ENCODE results near the gene OPTN. TPM values are rescaled to one million over a fixed set of nuclear protein-coding genes. Genes with fewer than 3 reads are reported as not detected.

OPTN gene
- total RNA-seq, 1 experiment from 2014 or later: 13.5 TPM

DNA sequence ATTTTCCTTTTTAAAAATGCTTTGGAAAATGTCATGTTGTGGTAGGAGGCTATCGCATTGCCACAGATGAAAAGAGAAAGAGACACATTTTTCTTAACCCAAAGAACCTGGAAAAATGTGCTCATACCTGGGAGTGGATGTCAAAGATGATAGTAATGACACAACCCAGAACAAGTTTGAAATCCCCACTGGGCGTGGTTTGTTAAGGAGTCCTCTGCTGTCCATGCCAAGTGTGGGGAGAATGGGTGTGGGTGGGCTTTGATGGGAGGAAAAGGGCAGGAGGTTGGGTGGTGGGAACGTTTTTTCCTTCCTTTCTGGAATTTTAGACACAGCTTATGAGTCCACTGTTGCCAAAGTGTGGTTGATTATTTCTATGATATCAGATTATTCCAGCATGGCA lies 10.9 kb downstream of the OPTN start:
- no peaks in the 10 kb centered on the region for H3K36me3 ChIP-seq (ENCODE audit: insufficient read depth, low read length, poor library complexity, severe bottlenecking)
- ChIA-PET POLR2A (ENCODE audit: low non-redundant PET) (no interaction called here), CTCF (no interaction called here)
- no peaks in the 10 kb centered on the region for H3K27me3 ChIP-seq (replicated peaks; ENCODE audit: insufficient read depth, low read depth, low read length, poor library complexity)
- H3K9me3 ChIP-seq (ENCODE audit: low read depth, low read length, poor library complexity, severe bottlenecking): no peaks in the 10 kb centered on the region
- no peak overlapping the region for H3K4me3 ChIP-seq (ENCODE audit: low read depth, low read length, poor library complexity, severe bottlenecking)
- no peak for TF ChIP-seq EZH2 (IDR thresholded peaks at IDR 0.05; ENCODE audit: borderline replicate concordance, low read depth, low read length, poor library complexity, severe bottlenecking)
- TF ChIP-seq, protein P1, sequence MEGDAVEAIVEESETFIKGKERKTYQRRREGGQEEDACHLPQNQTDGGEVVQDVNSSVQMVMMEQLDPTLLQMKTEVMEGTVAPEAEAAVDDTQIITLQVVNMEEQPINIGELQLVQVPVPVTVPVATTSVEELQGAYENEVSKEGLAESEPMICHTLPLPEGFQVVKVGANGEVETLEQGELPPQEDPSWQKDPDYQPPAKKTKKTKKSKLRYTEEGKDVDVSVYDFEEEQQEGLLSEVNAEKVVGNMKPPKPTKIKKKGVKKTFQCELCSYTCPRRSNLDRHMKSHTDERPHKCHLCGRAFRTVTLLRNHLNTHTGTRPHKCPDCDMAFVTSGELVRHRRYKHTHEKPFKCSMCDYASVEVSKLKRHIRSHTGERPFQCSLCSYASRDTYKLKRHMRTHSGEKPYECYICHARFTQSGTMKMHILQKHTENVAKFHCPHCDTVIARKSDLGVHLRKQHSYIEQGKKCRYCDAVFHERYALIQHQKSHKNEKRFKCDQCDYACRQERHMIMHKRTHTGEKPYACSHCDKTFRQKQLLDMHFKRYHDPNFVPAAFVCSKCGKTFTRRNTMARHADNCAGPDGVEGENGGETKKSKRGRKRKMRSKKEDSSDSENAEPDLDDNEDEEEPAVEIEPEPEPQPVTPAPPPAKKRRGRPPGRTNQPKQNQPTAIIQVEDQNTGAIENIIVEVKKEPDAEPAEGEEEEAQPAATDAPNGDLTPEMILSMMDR (conservative IDR thresholded peaks at IDR 0.05; ENCODE audit: low read depth, low read length): no peak
- no TSS peak for BruUV-seq (replicated peaks)
- DNase-seq (ENCODE audit: low spot score): no peak
- no peak overlapping the region for H3K27ac ChIP-seq (ENCODE audit: low read depth, low read length, poor library complexity, severe bottlenecking)
- H3K4me1 ChIP-seq (ENCODE audit: insufficient read depth, low read length, poor library complexity, severe bottlenecking): no peaks in the 10 kb centered on the region
- intact Hi-C loops (cut with micrococcal nuclease; ENCODE audit: unreplicated experiment): no loop called here

DNA sequence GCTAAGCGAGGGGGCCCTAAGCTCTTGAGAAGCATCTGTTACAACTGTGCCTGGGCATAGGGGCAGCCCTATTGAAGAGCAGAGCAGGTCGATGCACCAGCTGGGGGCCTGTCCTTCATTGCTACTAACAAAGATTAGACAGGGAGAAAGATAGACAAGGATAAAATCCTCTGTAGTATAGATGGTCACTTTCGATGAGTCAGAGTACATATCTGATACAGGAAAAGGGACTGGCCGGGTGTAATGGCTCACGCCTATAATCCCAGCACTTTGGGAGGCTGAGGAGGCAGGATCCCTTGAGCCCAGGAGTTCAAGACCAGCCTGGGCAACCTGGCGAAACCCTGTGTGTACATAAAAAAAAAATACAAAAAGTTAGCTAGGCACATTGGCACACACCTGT lies 13.6 kb downstream of the OPTN start:
- Histone ChIP-seq H3K27me3 (replicated peaks; ENCODE audit: insufficient read depth, low read depth, low read length, poor library complexity) (no peaks in the 10 kb centered on the region), H3K9me3 (ENCODE audit: low read depth, low read length, poor library complexity, severe bottlenecking) (no peaks in the 10 kb centered on the region), H3K4me1 (ENCODE audit: insufficient read depth, low read length, poor library complexity, severe bottlenecking) (no peaks in the 10 kb centered on the region), H3K27ac (ENCODE audit: low read depth, low read length, poor library complexity, severe bottlenecking) (no peak overlapping the region), H3K36me3 (ENCODE audit: insufficient read depth, low read length, poor library complexity, severe bottlenecking) (no peaks in the 10 kb centered on the region), H3K4me3 (ENCODE audit: low read depth, low read length, poor library complexity, severe bottlenecking) (no peak overlapping the region)
- intact Hi-C loops (cut with micrococcal nuclease; ENCODE audit: unreplicated experiment): no loop called here
- no TSS peak for BruUV-seq (replicated peaks)
- DNase-seq (ENCODE audit: low spot score): no peak
- ChIA-PET CTCF (interaction anchor here (1.2 kb wide), 1 partner anchor 14 kb away, joined by 5 read pairs; no protein-coding TSS in a partner anchor), POLR2A (ENCODE audit: low non-redundant PET) (no interaction called here)
- no peak for TF ChIP-seq EZH2 (IDR thresholded peaks at IDR 0.05; ENCODE audit: borderline replicate concordance, low read depth, low read length, poor library complexity, severe bottlenecking)
- TF ChIP-seq, protein P1 (conservative IDR thresholded peaks at IDR 0.05; ENCODE audit: low read depth, low read length): no peak

DNA sequence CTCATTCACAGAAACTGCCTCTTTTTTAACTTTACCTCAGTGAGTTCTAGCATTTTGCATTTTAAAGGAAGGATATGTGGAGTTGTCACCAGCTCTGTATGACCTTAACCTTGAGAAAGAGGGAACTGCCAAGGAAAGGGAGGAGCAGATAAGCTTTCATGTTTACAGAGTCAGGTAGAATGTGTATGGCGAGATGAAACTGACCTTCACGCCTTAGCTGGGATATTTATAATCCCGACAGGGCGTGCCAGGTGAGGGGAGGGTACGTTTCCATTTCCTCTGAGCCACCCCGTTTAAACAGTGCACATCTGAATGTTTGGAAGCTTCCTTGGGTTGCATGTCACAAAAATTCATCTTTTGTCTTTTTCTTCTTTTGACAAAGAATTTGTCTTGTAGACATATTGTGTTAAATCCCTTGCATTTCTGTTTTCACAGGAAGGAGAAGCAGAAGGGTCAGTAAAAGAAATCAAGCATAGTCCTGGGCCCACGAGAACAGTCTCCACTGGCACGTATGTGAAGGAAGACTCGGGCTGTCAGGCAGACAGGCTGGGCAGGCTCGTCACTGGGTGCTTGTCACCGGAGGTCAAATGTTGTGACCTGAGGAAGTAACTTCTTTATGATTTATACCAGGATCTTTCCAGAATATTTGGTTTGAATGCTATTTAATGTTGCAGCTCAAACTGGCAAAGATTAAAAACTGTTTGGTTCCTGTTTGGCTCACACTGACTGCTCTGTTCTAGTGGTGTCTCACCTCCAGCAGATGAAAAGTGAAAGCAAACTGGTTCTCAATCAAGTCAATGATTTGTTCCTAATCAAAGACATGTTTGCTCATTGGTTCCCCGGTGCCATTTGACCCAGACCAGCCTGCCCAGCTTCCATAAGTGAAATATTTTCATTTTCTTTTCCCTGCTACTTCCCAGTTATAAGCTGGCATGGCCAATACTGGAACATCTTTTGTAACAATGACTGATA lies 16.2 kb downstream of the OPTN start:
- Histone ChIP-seq H3K4me3 (ENCODE audit: low read depth, low read length, poor library complexity, severe bottlenecking) (no peak overlapping the region), H3K4me1 (ENCODE audit: insufficient read depth, low read length, poor library complexity, severe bottlenecking) (no peaks in the 10 kb centered on the region), H3K27ac (ENCODE audit: low read depth, low read length, poor library complexity, severe bottlenecking) (no peak overlapping the region), H3K36me3 (ENCODE audit: insufficient read depth, low read length, poor library complexity, severe bottlenecking) (no peaks in the 10 kb centered on the region), H3K27me3 (replicated peaks; ENCODE audit: insufficient read depth, low read depth, low read length, poor library complexity) (no peaks in the 10 kb centered on the region), H3K9me3 (ENCODE audit: low read depth, low read length, poor library complexity, severe bottlenecking) (no peaks in the 10 kb centered on the region)
- DNase-seq (ENCODE audit: low spot score): no peak
- POLR2A ChIA-PET (ENCODE audit: low non-redundant PET): interaction anchor here (0.6 kb wide), 1 partner anchor 309 kb away, joined by 3 read pairs; no protein-coding TSS in a partner anchor
- TF ChIP-seq, protein P1 (conservative IDR thresholded peaks at IDR 0.05; ENCODE audit: low read depth, low read length): no peak
- TF ChIP-seq EZH2 (IDR thresholded peaks at IDR 0.05; ENCODE audit: borderline replicate concordance, low read depth, low read length, poor library complexity, severe bottlenecking): no peak
- intact Hi-C loops (cut with micrococcal nuclease; ENCODE audit: unreplicated experiment): no loop called here
- no TSS peak for BruUV-seq (replicated peaks)
- CTCF ChIA-PET: no interaction called here

Data from A673 (cell line).